HCT116 (cell line): ENCODE measurements around the gene POU1F1. TPM values are rescaled to one million over a fixed set of nuclear protein-coding genes. Genes with fewer than 3 reads are reported as not detected.

Experiments used
- ATAC-seq: fragments of 200-7000 bp; cut with Tn5 transposase; 2 replicates; pipeline ENCODE4 v1.9.1; 2020; ENCODE audit warnings: mild to moderate bottlenecking, moderate library complexity
- BruUV-seq: library from RNA; stranded (reverse); fragments of 400-500 nt; replicated peaks from 2 replicates; lab custom pipeline; 2021; lab: Mats Ljungman, UMichigan
- CTCF ChIA-PET: fragments of 300-600 bp; sonication (Branson Sonifier 250); formaldehyde crosslinking; loops from one replicate; lab custom pipeline; 2021; ENCODE audit warnings: antibody characterized with exemption; lab: Charles Lee
- POLR2A ChIA-PET: fragments of 300-600, 350-600 bp; sonication (Branson Sonifier 250); formaldehyde crosslinking; loops from one replicate; lab custom pipeline; 2021; ENCODE audit warnings: antibody characterized with exemption; lab: Charles Lee
- RAD21 ChIA-PET, 2 experiments: fragments of 300-600 bp; sonication (Branson Sonifier 250); formaldehyde crosslinking; loops; one replicate each; lab custom pipeline; 2023; ENCODE audit warnings: low total read pairs in 2 of 2; ENCODE audit not compliant: uncharacterized antibody in 2 of 2, unreplicated experiment in 2 of 2, low non-redundant PET in 1 of 2; lab: Charles Lee
- DNase-seq: peaks from one replicate; pipeline ENCODE4 v3.0.0-alpha.2; 2010; ENCODE audit warnings: low read depth, low spot score
- H2AFZ ChIP-seq: fragments of 200-600 bp; shearing (Covaris generic), sonication (generic); 2 replicates; pipeline ENCODE4 v1.6.1; 2017; ENCODE audit warnings: low read depth, mixed run types, mixed read lengths, antibody characterized with exemption, low read length; ENCODE audit not compliant: poor library complexity, severe bottlenecking
- H3K27ac ChIP-seq: 2 replicates; pipeline ENCODE4 v1.5.1; 2012; ENCODE audit warnings: low read depth, low read length
- H3K27me3 ChIP-seq: fragments of 200-600 bp; sonication (generic); 2 replicates; pipeline ENCODE4 v1.6.1; 2016; ENCODE audit warnings: mixed run types, low read length, mixed read lengths; ENCODE audit not compliant: insufficient read depth
- H3K36me3 ChIP-seq, 2 experiments: fragments of 200-500 bp in 1 of 2; fragments of 200-600 bp in 1 of 2; sonication (Bioruptor generic) in 1 of 2; sonication (generic) in 1 of 2; 2 replicates each; pipeline versions ENCODE4 v1.5.1 to v1.6.1; 2014 to 2016; ENCODE audit warnings: low read length in 2 of 2, inconsistent platforms in 1 of 2, mixed read lengths in 1 of 2, mixed run types in 1 of 2; ENCODE audit not compliant: insufficient read depth in 2 of 2, control insufficient read depth in 1 of 2
- H3K4me1 ChIP-seq, 2 experiments: fragments of 200-600 bp in 1 of 2; sonication (generic) in 1 of 2; 2 replicates each; pipeline versions ENCODE4 v1.5.1 to v1.6.1; 2012 to 2017; ENCODE audit warnings: low read length in 2 of 2, inconsistent platforms in 1 of 2, mild to moderate bottlenecking in 1 of 2, mixed read lengths in 1 of 2, mixed run types in 1 of 2, moderate library complexity in 1 of 2; ENCODE audit not compliant: insufficient read depth in 2 of 2, control insufficient read depth in 1 of 2
- H3K4me2 ChIP-seq: fragments of 200-600 bp; sonication (generic); 2 replicates; pipeline ENCODE4 v1.6.1; 2017; ENCODE audit warnings: mixed run types, low read length, mixed read lengths
- H3K4me3 ChIP-seq, 2 experiments: fragments of 200-600 bp in 1 of 2; sonication (generic) in 1 of 2; replicated peaks in 1 of 2; 2 replicates each; pipeline ENCODE4 v1.5.1; 2011 to 2016; ENCODE audit warnings: low read length in 2 of 2, control low read depth in 1 of 2, low read depth in 1 of 2, mild to moderate bottlenecking in 1 of 2, mixed read lengths in 1 of 2, mixed run types in 1 of 2
- H3K79me2 ChIP-seq: fragments of 200-600 bp; sonication (generic); 2 replicates; pipeline ENCODE4 v1.6.1; 2017; ENCODE audit warnings: mild to moderate bottlenecking, mixed run types, low read length, moderate library complexity, mixed read lengths; ENCODE audit not compliant: insufficient read depth
- H3K9ac ChIP-seq: fragments of 200-600 bp; sonication (generic); 2 replicates; pipeline ENCODE4 v1.6.1; 2016; ENCODE audit warnings: low read length, mixed read lengths
- H3K9me2 ChIP-seq: fragments of 200-600 bp; sonication (generic), shearing (Covaris generic); 2 replicates; pipeline ENCODE4 v1.6.1; 2017; ENCODE audit warnings: mixed run types, mild to moderate bottlenecking, moderate library complexity; ENCODE audit not compliant: insufficient read depth
- H3K9me3 ChIP-seq, 2 experiments: fragments of 200-500 bp in 1 of 2; fragments of 200-600 bp in 1 of 2; sonication (Bioruptor generic) in 1 of 2; sonication (generic) in 1 of 2; 2 replicates each; pipeline ENCODE4 v1.6.1; 2014 to 2017; ENCODE audit warnings: low read length in 2 of 2, mixed read lengths in 2 of 2, inconsistent platforms in 1 of 2, low read depth in 1 of 2, mild to moderate bottlenecking in 1 of 2, mixed run types in 1 of 2, moderate library complexity in 1 of 2; ENCODE audit not compliant: control insufficient read depth in 1 of 2, insufficient read depth in 1 of 2
- H4K20me1 ChIP-seq: fragments of 200-600 bp; sonication (generic), shearing (Covaris generic); 2 replicates; pipeline ENCODE4 v1.6.1; 2017; ENCODE audit warnings: mixed run types, mild to moderate bottlenecking, moderate library complexity; ENCODE audit not compliant: insufficient read depth
- CTCF ChIP-seq, 3 experiments: fragments of 200-600 bp in 1 of 3; sonication (generic) in 1 of 3; IDR thresholded peaks in 2 of 3; conservative IDR thresholded peaks in 1 of 3; 2 replicates each; pipeline ENCODE4 v1.5.1; 2012 to 2017; ENCODE audit warnings: low read depth in 2 of 3, low read length in 2 of 3, antibody characterized with exemption in 1 of 3, borderline replicate concordance in 1 of 3, control low read depth in 1 of 3, mild to moderate bottlenecking in 1 of 3, mixed read lengths in 1 of 3, mixed run types in 1 of 3, moderate library complexity in 1 of 3; ENCODE audit not compliant: insufficient read depth in 1 of 3
- EZH2 ChIP-seq: fragments of 200-600 bp; sonication (generic); IDR thresholded peaks from 2 replicates; pipeline ENCODE4 v1.6.1; 2017; ENCODE audit warnings: antibody characterized with exemption, mixed run types
- POLR2A ChIP-seq: IDR thresholded peaks from 2 replicates; pipeline ENCODE4 v1.7.0; 2011; ENCODE audit warnings: borderline replicate concordance; ENCODE audit not compliant: insufficient read depth, insufficient read length; ENCODE audit errors: extremely low read depth
- RAD21 ChIP-seq: IDR thresholded peaks from 2 replicates; pipeline ENCODE4 v1.6.1; 2012; ENCODE audit warnings: low read depth, mild to moderate bottlenecking
- intact Hi-C: fragments of 100-400 bp; cut with micrococcal nuclease; formaldehyde crosslinking; loops from 2 replicates; pipeline ENCODE4 v1.10.0; 2022
- total RNA-seq: library from RNA; stranded (reverse); gene quantifications from one replicate; pipeline ENCODE4 v1.2.1, GENCODE V29; 2021; ENCODE audit not compliant: unreplicated experiment
- TF ChIP-seq, protein P1 (sequence below): IDR thresholded peaks from 2 replicates; pipeline ENCODE4 v1.6.1; 2012

The POU1F1 gene
- total RNA-seq, 1 experiment from 2014 or later: not detected

GRCh38 chr3:87298111-87298718 is 21.8 kb upstream of the POU1F1 start:
- peak; percentile 84 for ATAC-seq
- BruUV-seq: no TSS peak
- ChIA-PET RAD21 (interaction anchor here in 1 of 2 experiments (0.9 kb wide), 1 partner anchor 205 kb away, joined by 3 read pairs; no protein-coding TSS in a partner anchor), CTCF (interaction anchor here (0.7 to 3.3 kb wide), 10 partner anchors 10 to 815 kb away, joined by 3 to 26 read pairs (median 4); no protein-coding TSS in a partner anchor), POLR2A (no interaction called here)
- no peak overlapping the region for H3K4me2 ChIP-seq
- no peaks in the 10 kb centered on the region for H3K79me2 ChIP-seq
- DNase-seq: peak; percentile 46
- peak overlapping the region; percentile 87 for H2AFZ ChIP-seq
- no peaks in the 10 kb centered on the region for H4K20me1 ChIP-seq
- no peak overlapping the region for H3K4me3 ChIP-seq
- H3K27ac ChIP-seq: no peak overlapping the region
- TF ChIP-seq POLR2A (no peak), CTCF (IDR thresholded peaks at IDR 0.05 in 2 of 3, conservative IDR thresholded peaks at IDR 0.05 in 1 of 3; ENCODE audit: borderline replicate concordance in 1 of 3, insufficient read depth in 1 of 3, low read depth in 2 of 3, low read length in 2 of 3) (peak; percentile 50 to 72 (median 62); a peak in 5 of 6 replicates), RAD21 (peak; percentile 80)
- H3K9ac ChIP-seq: no peak overlapping the region
- H3K9me3 ChIP-seq: no peaks in the 10 kb centered on the region
- no peaks in the 10 kb centered on the region for H3K9me2 ChIP-seq
- H3K27me3 ChIP-seq: no peaks in the 10 kb centered on the region
- intact Hi-C loops: loop anchor here (1.0 kb wide), 2 partner anchors 206 to 705 kb away; no protein-coding TSS in a partner anchor
- no peaks in the 10 kb centered on the region for H3K36me3 ChIP-seq
- no peaks in the 10 kb centered on the region for H3K4me1 ChIP-seq

GRCh38 chr3:87288446-87288845 is 12.1 kb upstream of the POU1F1 start:
- BruUV-seq: no TSS peak
- Histone ChIP-seq H3K9ac (no peak overlapping the region), H3K4me1 (no peaks in the 10 kb centered on the region), H2AFZ (no peak overlapping the region), H3K27ac (no peak overlapping the region), H3K4me3 (no peak overlapping the region), H3K79me2 (no peaks in the 10 kb centered on the region), H3K27me3 (no peaks in the 10 kb centered on the region), H3K36me3 (no peaks in the 10 kb centered on the region), H4K20me1 (no peaks in the 10 kb centered on the region), H3K9me2 (no peaks in the 10 kb centered on the region), H3K4me2 (no peak overlapping the region), H3K9me3 (no peaks in the 10 kb centered on the region)
- ChIA-PET POLR2A (no interaction called here), CTCF (no interaction called here), RAD21 (no interaction called here)
- DNase-seq (no peak), ATAC-seq (no peak)
- TF ChIP-seq, protein P1, sequence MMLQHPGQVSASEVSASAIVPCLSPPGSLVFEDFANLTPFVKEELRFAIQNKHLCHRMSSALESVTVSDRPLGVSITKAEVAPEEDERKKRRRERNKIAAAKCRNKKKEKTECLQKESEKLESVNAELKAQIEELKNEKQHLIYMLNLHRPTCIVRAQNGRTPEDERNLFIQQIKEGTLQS: no peak
- TF ChIP-seq EZH2: no peak
- intact Hi-C loops: no loop called here
